Measurements from ENCODE around the gene ZBTB6. TPM values are rescaled to one million over a fixed set of nuclear protein-coding genes. Genes with fewer than 3 reads are reported as not detected.

Gene ZBTB6
- total and polyA plus RNA-seq, 9 of the 15 experiments (the other 6 are each of a cell fraction or from before 2014, with no cell fraction given): 1.4 to 7.2 (median 5.3) TPM

GRCh38 chr9:122904823-122905710 is 8.1 kb downstream of the ZBTB6 start, which contains the start of gene RC3H2 (continued):
- TF ChIP-seq CHD7 (IDR thresholded peaks at IDR 0.05; ENCODE audit: low read depth, low read length) (no peak), ELF2 (CRISPR knock-in tag; IDR thresholded peaks at IDR 0.05) (peak; percentile 72; the same call in 1 of the 2 replicates), LCOR (CRISPR knock-in tag; IDR thresholded peaks at IDR 0.05) (peak; percentile 89; the same call in 1 of the 2 replicates), POLR2A (conservative IDR thresholded peaks at IDR 0.05) (peak; percentile 92), HNRNPH1 (optimal IDR thresholded peaks at IDR 0.05; ENCODE audit: low read depth, low read length) (no peak), SMARCE1 (IDR thresholded peaks at IDR 0.05) (no peak), RB1 (IDR thresholded peaks at IDR 0.05; ENCODE audit: low read depth) (peak; percentile 84), BRCA1 (IDR thresholded peaks at IDR 0.05) (no peak), BRCA1 (CRISPR knock-in tag; IDR thresholded peaks at IDR 0.05) (no peak), COPS2 (conservative IDR thresholded peaks at IDR 0.05) (no peak), ZFX (CRISPR knock-in tag; IDR thresholded peaks at IDR 0.05) (peak; percentile 95), KLF13 (tag; IDR thresholded peaks at IDR 0.05; ENCODE audit: borderline replicate concordance, low read depth) (peak; percentile 15; the same call in 1 of the 2 replicates)
- TF ChIP-seq, protein P1, sequence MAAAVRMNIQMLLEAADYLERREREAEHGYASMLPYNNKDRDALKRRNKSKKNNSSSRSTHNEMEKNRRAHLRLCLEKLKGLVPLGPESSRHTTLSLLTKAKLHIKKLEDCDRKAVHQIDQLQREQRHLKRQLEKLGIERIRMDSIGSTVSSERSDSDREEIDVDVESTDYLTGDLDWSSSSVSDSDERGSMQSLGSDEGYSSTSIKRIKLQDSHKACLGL (CRISPR knock-in tag; IDR thresholded peaks at IDR 0.05; ENCODE audit: borderline replicate concordance, poor library complexity, severe bottlenecking): no peak
